ENCODE measurements around the gene ANKRD30B. TPM values are rescaled to one million over a fixed set of nuclear protein-coding genes. Genes with fewer than 3 reads are reported as not detected.

Gene ANKRD30B, protein sequence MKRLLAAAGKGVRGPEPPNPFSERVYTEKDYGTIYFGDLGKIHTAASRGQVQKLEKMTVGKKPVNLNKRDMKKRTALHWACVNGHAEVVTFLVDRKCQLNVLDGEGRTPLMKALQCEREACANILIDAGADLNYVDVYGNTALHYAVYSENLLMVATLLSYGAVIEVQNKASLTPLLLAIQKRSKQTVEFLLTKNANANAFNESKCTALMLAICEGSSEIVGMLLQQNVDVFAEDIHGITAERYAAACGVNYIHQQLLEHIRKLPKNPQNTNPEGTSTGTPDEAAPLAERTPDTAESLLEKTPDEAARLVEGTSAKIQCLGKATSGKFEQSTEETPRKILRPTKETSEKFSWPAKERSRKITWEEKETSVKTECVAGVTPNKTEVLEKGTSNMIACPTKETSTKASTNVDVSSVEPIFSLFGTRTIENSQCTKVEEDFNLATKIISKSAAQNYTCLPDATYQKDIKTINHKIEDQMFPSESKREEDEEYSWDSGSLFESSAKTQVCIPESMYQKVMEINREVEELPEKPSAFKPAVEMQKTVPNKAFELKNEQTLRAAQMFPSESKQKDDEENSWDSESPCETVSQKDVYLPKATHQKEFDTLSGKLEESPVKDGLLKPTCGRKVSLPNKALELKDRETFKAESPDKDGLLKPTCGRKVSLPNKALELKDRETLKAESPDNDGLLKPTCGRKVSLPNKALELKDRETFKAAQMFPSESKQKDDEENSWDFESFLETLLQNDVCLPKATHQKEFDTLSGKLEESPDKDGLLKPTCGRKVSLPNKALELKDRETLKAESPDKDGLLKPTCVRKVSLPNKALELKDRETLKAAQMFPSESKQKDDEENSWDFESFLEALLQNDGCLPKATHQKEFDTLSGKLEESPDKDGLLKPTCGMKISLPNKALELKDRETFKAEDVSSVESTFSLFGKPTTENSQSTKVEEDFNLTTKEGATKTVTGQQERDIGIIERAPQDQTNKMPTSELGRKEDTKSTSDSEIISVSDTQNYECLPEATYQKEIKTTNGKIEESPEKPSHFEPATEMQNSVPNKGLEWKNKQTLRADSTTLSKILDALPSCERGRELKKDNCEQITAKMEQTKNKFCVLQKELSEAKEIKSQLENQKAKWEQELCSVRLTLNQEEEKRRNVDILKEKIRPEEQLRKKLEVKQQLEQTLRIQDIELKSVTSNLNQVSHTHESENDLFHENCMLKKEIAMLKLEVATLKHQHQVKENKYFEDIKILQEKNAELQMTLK (N-terminal part only)
- total RNA-seq = not detected in 2 replicates

DNA sequence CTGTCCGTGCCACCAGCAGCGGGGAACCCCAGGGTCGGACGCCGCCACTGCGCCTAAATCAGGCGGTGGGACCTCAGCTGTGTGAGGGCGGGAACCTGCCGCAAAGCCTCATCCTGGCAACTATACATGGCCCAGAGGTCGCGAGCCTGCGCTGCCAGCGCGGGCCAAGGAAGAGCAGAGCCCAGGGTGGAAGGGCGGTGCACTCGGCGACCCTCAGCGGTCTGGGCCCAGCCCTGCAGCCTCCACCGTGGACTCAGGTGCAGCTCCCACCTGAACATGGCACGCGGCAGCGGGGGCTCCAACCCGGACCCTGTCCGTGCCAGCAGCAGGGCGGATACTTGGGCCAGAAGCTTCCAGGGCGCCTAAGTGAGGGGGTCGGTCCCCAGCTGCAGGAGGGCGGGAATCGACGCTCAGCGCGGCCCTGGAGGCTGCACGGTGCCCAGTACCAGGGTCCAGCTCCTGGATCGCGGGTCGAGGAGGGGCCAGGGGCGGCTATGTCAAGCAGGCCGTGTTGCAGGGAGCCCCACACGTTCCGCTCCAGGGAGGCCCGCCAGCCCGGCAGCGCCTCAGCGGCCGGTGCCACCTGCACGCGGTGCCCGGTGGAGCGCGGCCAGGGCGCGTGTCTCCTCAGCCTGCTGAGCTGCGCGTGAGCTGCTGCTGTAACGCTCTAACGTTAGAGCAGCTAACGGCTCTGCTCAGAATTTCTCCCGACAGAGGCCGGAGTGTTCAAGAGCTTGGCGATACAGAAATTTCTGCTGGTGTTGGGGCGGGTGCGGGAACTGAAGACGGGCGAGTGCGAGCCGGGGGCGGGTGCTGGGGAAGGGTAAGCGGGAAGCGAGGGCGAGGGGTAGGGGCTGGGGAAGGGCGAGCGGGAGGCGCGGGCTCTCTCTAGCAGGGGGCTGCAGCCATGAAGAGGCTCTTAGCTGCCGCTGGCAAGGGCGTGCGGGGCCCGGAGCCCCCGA is at the start of gene ANKRD30B:
TSS of gene ANKRD30B (plus strand) at position 660 of the 962 bp plus-strand sequence. CDS start at position 908, 248 bp downstream.

Other genes starting within 250 kb of the ANKRD30B start
- gene POTEC, start 204.6 kb upstream of the ANKRD30B start, total RNA-seq = not detected in 2 replicates